Measurements from ENCODE around the gene CFAP99. TPM values are rescaled to one million over a fixed set of nuclear protein-coding genes. Genes with fewer than 3 reads are reported as not detected.

CFAP99 gene
- total RNA-seq, 2 donors from 2014 or later: not detected

DNA sequence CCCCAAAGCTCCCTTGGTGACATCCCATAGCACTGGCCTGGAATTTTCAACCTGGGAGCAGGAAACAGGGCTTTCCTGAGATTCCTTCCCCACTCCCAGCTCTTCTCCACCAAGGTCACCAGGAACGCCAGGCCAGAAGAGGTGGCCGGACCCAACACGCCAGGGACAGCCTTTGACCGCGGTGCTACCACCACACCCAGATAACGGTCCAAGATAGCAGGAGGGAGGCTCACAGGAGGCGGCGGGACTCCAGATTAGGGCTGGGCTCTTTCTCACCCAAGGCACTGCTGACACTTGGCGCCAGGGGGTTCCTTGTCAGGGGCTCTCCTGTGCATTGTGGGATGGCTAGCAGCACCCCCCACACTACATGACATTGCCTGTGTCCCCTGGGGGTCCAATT is 23.2 kb upstream of the CFAP99 start:
- no peaks in the 10 kb centered on the region for H3K9me3 ChIP-seq
- H3K4me3 ChIP-seq: no peak overlapping the region
- TF ChIP-seq, protein P1, sequence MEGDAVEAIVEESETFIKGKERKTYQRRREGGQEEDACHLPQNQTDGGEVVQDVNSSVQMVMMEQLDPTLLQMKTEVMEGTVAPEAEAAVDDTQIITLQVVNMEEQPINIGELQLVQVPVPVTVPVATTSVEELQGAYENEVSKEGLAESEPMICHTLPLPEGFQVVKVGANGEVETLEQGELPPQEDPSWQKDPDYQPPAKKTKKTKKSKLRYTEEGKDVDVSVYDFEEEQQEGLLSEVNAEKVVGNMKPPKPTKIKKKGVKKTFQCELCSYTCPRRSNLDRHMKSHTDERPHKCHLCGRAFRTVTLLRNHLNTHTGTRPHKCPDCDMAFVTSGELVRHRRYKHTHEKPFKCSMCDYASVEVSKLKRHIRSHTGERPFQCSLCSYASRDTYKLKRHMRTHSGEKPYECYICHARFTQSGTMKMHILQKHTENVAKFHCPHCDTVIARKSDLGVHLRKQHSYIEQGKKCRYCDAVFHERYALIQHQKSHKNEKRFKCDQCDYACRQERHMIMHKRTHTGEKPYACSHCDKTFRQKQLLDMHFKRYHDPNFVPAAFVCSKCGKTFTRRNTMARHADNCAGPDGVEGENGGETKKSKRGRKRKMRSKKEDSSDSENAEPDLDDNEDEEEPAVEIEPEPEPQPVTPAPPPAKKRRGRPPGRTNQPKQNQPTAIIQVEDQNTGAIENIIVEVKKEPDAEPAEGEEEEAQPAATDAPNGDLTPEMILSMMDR (IDR thresholded peaks at IDR 0.05): no peak
- no peak for TF ChIP-seq POLR2A (IDR thresholded peaks at IDR 0.05)
- DNase-seq (no peak), ATAC-seq (no peak)
- H3K27me3 ChIP-seq: no peaks in the 10 kb centered on the region
- intact Hi-C loops (cut with DNase I): no loop called here
- H3K27ac ChIP-seq: no peak overlapping the region
- WGBS, 2 donors: 88 to 100% methylated on average over 2 to 9 of the region's 9 CpGs
- no peaks in the 10 kb centered on the region for H3K36me3 ChIP-seq (replicated peaks in 1 of 2; ENCODE audit: insufficient read depth in 1 of 2, low read depth in 2 of 2)
- H3K4me1 ChIP-seq: peaks cover 15% of the 10 kb centered on the region

DNA sequence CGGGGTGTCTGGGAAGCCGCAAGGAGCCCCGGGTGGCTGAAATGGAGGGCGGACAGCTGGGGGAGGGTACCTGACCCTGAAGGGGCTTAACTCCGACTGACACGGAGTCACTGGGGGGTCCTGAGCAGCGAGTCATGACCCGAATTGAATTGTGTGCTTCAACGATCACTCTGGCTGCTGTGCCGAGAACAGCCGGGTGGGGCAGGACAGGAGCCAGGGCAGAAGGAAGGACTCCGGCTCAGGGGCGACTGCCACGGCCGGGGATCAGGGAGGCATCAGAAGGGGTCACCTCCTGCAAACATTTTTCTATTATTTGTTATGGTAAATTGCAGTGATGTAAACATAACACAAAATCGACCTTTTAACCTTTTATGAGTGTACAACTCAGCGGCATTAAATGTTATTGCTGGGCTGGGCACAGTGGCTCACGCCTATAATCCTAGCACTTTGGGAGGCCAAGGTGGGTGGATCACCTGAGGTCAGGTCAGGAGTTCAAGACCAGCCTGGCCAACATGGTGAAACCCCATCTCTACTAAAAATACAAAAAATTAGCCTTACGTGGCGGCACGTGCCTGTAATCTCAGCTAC is 21.9 kb upstream of the CFAP99 start:
- WGBS, 2 donors: 79 to 89% methylated on average over 15 to 20 of the region's 21 CpGs
- H3K4me1 ChIP-seq: peaks cover 28% of the 10 kb centered on the region
- TF ChIP-seq, protein P1 (IDR thresholded peaks at IDR 0.05): no peak
- no peak for TF ChIP-seq POLR2A (IDR thresholded peaks at IDR 0.05)
- no peaks in the 10 kb centered on the region for H3K9me3 ChIP-seq
- no peak overlapping the region for H3K27ac ChIP-seq
- no peak for DNase-seq
- no peak for ATAC-seq
- no peaks in the 10 kb centered on the region for H3K27me3 ChIP-seq
- intact Hi-C loops (cut with DNase I): no loop called here
- no peaks in the 10 kb centered on the region for H3K36me3 ChIP-seq (replicated peaks in 1 of 2; ENCODE audit: insufficient read depth in 1 of 2, low read depth in 2 of 2)
- no peak overlapping the region for H3K4me3 ChIP-seq

DNA sequence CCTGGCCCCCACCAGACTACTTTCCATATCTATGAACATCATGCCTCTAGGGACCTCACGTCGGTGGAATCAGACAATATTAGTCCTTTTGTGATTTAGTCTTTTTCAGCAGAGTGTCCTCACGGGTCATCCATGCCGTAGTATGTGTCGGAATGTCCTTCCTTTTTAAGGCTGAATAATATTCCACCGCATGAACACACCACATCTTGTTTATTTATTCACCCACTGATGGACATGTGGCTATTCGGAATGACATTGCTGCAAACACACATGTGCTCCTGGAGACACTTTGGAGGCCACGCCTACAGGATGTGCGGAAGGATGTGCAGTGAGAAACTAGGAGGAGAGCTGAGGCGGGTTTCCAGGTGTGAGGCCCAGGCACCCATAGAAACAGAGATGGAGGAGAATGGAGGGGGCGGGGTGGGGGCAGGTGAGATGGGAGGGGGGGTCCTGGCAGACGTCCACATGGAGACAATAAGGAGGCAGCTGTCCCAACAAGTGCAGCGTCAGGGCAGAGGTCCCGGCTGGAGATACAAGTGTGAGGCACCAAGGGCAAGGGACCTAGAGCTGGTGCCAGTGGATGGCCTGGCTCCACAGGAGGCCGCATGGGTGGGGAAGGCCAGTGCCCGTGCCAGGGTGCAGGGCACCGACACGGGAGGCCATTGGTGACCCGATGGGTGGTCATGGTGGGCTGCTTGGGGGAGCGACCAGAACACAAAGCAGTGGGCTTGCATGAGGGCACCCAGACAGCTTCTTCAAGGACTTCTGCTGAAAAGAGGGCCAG is 21.0 kb upstream of the CFAP99 start:
- Histone ChIP-seq H3K36me3 (replicated peaks in 1 of 2; ENCODE audit: insufficient read depth in 1 of 2, low read depth in 2 of 2) (no peaks in the 10 kb centered on the region), H3K4me3 (no peak overlapping the region), H3K9me3 (no peaks in the 10 kb centered on the region), H3K27ac (no peak overlapping the region), H3K4me1 (peaks cover 37% of the 10 kb centered on the region), H3K27me3 (no peaks in the 10 kb centered on the region)
- 76 to 79% methylated on average over 20 of the region's 20 CpGs for WGBS, 2 donors
- ATAC-seq (no peak), DNase-seq (no peak)
- intact Hi-C loops (cut with DNase I): no loop called here
- TF ChIP-seq POLR2A (IDR thresholded peaks at IDR 0.05): no peak
- TF ChIP-seq, protein P1 (IDR thresholded peaks at IDR 0.05): no peak

DNA sequence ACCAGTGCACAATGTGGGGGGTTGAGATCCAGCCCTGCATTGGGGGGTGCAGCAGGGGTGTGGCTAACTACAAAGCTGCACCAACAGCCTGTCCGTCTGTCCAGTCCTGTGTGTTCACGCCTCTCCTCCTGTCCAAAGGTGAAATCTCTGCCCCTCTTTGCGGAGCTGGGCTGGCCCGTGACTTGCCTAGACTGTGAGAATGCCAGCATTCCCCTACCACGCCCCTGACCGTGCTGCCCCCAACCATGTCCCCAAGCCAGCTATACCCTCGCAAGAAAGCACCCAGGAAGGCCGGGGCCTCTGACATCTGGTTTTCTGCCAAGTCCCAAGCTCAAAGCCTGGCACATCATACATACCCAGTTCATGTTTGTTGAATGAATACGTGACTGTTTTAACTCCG is 19.5 kb upstream of the CFAP99 start:
- no peak for DNase-seq

More for the DNA sequence above, 19.5 kb upstream of the CFAP99 start:
- no peak for ATAC-seq
- Histone ChIP-seq H3K4me3 (no peak overlapping the region), H3K9me3 (no peaks in the 10 kb centered on the region), H3K27ac (no peak overlapping the region), H3K36me3 (replicated peaks in 1 of 2; ENCODE audit: insufficient read depth in 1 of 2, low read depth in 2 of 2) (no peaks in the 10 kb centered on the region), H3K4me1 (peaks cover 27% of the 10 kb centered on the region), H3K27me3 (no peaks in the 10 kb centered on the region)
- intact Hi-C loops (cut with DNase I): no loop called here
- WGBS, 2 donors: 81 to 95% methylated on average over 4 to 10 of the region's 10 CpGs
- no peak for TF ChIP-seq POLR2A (IDR thresholded peaks at IDR 0.05)
- TF ChIP-seq, protein P1 (IDR thresholded peaks at IDR 0.05): no peak
